Measurements from ENCODE around the gene NDST1. TPM values are rescaled to one million over a fixed set of nuclear protein-coding genes. Genes with fewer than 3 reads are reported as not detected.

The NDST1 gene
- total RNA-seq, 1 donor from 2014 or later: 132 TPM

- Mint-ChIP-seq H3K27ac (peak overlapping the region; percentile 95), H3K36me3 (no peaks in the 10 kb centered on the region), H3K9me3 (no peaks in the 10 kb centered on the region), H3K4me1 (peaks cover 40% of the 10 kb centered on the region), H3K27me3 (ENCODE audit: low read depth) (no peaks in the 10 kb centered on the region), H3K4me3 (peak overlapping the region; percentile 24)
- TF ChIP-seq CTCF (IDR thresholded peaks at IDR 0.05; ENCODE audit: unreplicated experiment): no peak
- peak; percentile 75 to 77 for DNase-seq (ENCODE audit: low spot score in 2 of 2, unreplicated experiment in 2 of 2)
These were observed 74.5 kb downstream of the NDST1 start for GRCh38 chr5:150582241-150583109.

- H3K27ac Mint-ChIP-seq: peak overlapping the region; percentile 95
- no peaks in the 10 kb centered on the region for H3K36me3 Mint-ChIP-seq
- no peak overlapping the region for H3K4me3 Mint-ChIP-seq
- peaks cover 44% of the 10 kb centered on the region for H3K4me1 Mint-ChIP-seq
- no peak for TF ChIP-seq CTCF (IDR thresholded peaks at IDR 0.05; ENCODE audit: unreplicated experiment)
- H3K27me3 Mint-ChIP-seq (ENCODE audit: low read depth): no peaks in the 10 kb centered on the region
- DNase-seq (ENCODE audit: low spot score in 2 of 2, unreplicated experiment in 2 of 2): no peak
- no peaks in the 10 kb centered on the region for H3K9me3 Mint-ChIP-seq
These were observed 75.8 kb downstream of the NDST1 start for GRCh38 chr5:150583541-150584225.

- Mint-ChIP-seq H3K36me3 (no peaks in the 10 kb centered on the region), H3K27me3 (ENCODE audit: low read depth) (no peaks in the 10 kb centered on the region), H3K27ac (peak overlapping the region; percentile 36), H3K4me1 (peaks cover 49% of the 10 kb centered on the region), H3K9me3 (no peaks in the 10 kb centered on the region), H3K4me3 (no peak overlapping the region)
- no peak for TF ChIP-seq CTCF (IDR thresholded peaks at IDR 0.05; ENCODE audit: unreplicated experiment)
- no peak for DNase-seq (ENCODE audit: low spot score in 2 of 2, unreplicated experiment in 2 of 2)
These were observed 76.8 kb downstream of the NDST1 start for GRCh38 chr5:150584556-150585335.

GRCh38 chr5:150585781-150586341, 77.9 kb downstream of the NDST1 start:
- no peaks in the 10 kb centered on the region for H3K9me3 Mint-ChIP-seq
- no peaks in the 10 kb centered on the region for H3K36me3 Mint-ChIP-seq
- H3K4me1 Mint-ChIP-seq: peaks cover 54% of the 10 kb centered on the region
- no peak for TF ChIP-seq CTCF (IDR thresholded peaks at IDR 0.05; ENCODE audit: unreplicated experiment)
- no peaks in the 10 kb centered on the region for H3K27me3 Mint-ChIP-seq (ENCODE audit: low read depth)
- no peak overlapping the region for H3K4me3 Mint-ChIP-seq
- H3K27ac Mint-ChIP-seq: no peak overlapping the region
- DNase-seq (ENCODE audit: low spot score in 2 of 2, unreplicated experiment in 2 of 2): no peak

- Mint-ChIP-seq H3K9me3 (no peaks in the 10 kb centered on the region), H3K4me1 (peaks cover 54% of the 10 kb centered on the region), H3K36me3 (no peaks in the 10 kb centered on the region), H3K4me3 (no peak overlapping the region), H3K27me3 (ENCODE audit: low read depth) (no peaks in the 10 kb centered on the region), H3K27ac (no peak overlapping the region)
- DNase-seq (ENCODE audit: low spot score in 2 of 2, unreplicated experiment in 2 of 2): no peak
- TF ChIP-seq CTCF (IDR thresholded peaks at IDR 0.05; ENCODE audit: unreplicated experiment): no peak
These were observed 79.1 kb downstream of the NDST1 start for GRCh38 chr5:150587016-150587415.
